Endodermal cell (in vitro differentiated cells): Measurements from ENCODE around the gene SPOPL. TPM values are rescaled to one million over a fixed set of nuclear protein-coding genes. Genes with fewer than 3 reads are reported as not detected.
A peak's percentile ranks its signal among the peaks of the same experiment; 100 is the strongest.
"Not testable (repeated sequence)": the region's sequence is repeated elsewhere in the genome, so short reads cannot be mapped to it uniquely, and the experiment has no call there.

Experiments
- DNase-seq: peaks from one replicate; pipeline ENCODE4 v3.0.0-alpha.2; 2017
- H3K27ac ChIP-seq: 2 replicates; pipeline ENCODE4 v1.5.1; 2013; ENCODE audit warnings: mild to moderate bottlenecking, low read depth, low read length, moderate library complexity
- H3K27me3 ChIP-seq: 2 replicates; pipeline ENCODE4 v1.6.1; 2013; ENCODE audit warnings: mild to moderate bottlenecking, low read length, moderate library complexity; ENCODE audit not compliant: insufficient read depth, control insufficient read depth, poor library complexity, severe bottlenecking
- H3K36me3 ChIP-seq: 2 replicates; pipeline ENCODE4 v1.7.0; 2013; ENCODE audit warnings: mild to moderate bottlenecking, low read length, moderate library complexity; ENCODE audit not compliant: control insufficient read depth, insufficient read depth
- H3K4me1 ChIP-seq: one replicate; pipeline ENCODE4 v1.7.0; 2013; ENCODE audit warnings: low read length; ENCODE audit not compliant: control insufficient read depth, insufficient read depth
- H3K4me3 ChIP-seq: 2 replicates; pipeline ENCODE4 v1.5.1; 2013; ENCODE audit warnings: mild to moderate bottlenecking, low read length, moderate library complexity
- H3K9ac ChIP-seq: 2 replicates; pipeline ENCODE4 v1.6.1; 2013; ENCODE audit warnings: mild to moderate bottlenecking, low read length, moderate library complexity; ENCODE audit not compliant: poor library complexity, severe bottlenecking; ENCODE audit errors: extremely low read depth
- H3K9me3 ChIP-seq: 2 replicates; pipeline ENCODE4 v1.6.1; 2013; ENCODE audit warnings: mild to moderate bottlenecking, low read length, moderate library complexity; ENCODE audit not compliant: control insufficient read depth
- H3K27ac Mint-ChIP-seq: 2 replicates; pipeline ENCODE4 v1.8.0; 2020; ENCODE audit warnings: mixed read lengths
- H3K27me3 Mint-ChIP-seq: 2 replicates; pipeline ENCODE4 v1.8.0; 2021; ENCODE audit warnings: mild to moderate bottlenecking, mixed read lengths; ENCODE audit not compliant: insufficient read depth
- H3K36me3 Mint-ChIP-seq: 2 replicates; pipeline ENCODE4 v1.8.0; 2020; ENCODE audit warnings: low read depth, mixed read lengths
- H3K4me1 Mint-ChIP-seq: 2 replicates; pipeline ENCODE4 v1.8.0; 2020; ENCODE audit warnings: mixed read lengths
- H3K4me3 Mint-ChIP-seq: 2 replicates; pipeline ENCODE4 v1.8.0; 2020; ENCODE audit warnings: mild to moderate bottlenecking, moderate library complexity, mixed read lengths
- H3K9me3 Mint-ChIP-seq: 2 replicates; pipeline ENCODE4 v1.8.0; 2020; ENCODE audit warnings: mild to moderate bottlenecking, mixed read lengths
- WGBS, 2 experiments: methylation state at CpG; one replicate each; pipeline versions ENCODE4 v1.1.5 to v1.1.7; 2013; ENCODE audit warnings: missing lambda C conversion rate in 2 of 2, mixed read lengths in 1 of 2; ENCODE audit not compliant: insufficient coverage in 1 of 2, insufficient read length in 1 of 2; 5-methylcytosine and 5-hydroxymethylcytosine counted together
- total RNA-seq, 2 donors: library from RNA; stranded (reverse); fragmentation: NEBNext Ultra II Directional in 1 of 2; extraction: Animal tissue kit (Norgen Biotek cat#: 25700) in 1 of 2; gene quantifications; 2 replicates in 1 of 2; 3 replicates in 1 of 2; pipeline ENCODE4 v1.2.1, GENCODE V29; 2021
- TF ChIP-seq, protein P1 (sequence below): fragments of 200-600 bp; sonication (generic); conservative IDR thresholded peaks from 2 replicates; pipeline ENCODE4 v1.5.0; 2021; ENCODE audit warnings: antibody characterized with exemption, mild to moderate bottlenecking

SPOPL gene
- total RNA-seq, 2 donors from 2014 or later = 17.4 to 26.9 TPM

DNA sequence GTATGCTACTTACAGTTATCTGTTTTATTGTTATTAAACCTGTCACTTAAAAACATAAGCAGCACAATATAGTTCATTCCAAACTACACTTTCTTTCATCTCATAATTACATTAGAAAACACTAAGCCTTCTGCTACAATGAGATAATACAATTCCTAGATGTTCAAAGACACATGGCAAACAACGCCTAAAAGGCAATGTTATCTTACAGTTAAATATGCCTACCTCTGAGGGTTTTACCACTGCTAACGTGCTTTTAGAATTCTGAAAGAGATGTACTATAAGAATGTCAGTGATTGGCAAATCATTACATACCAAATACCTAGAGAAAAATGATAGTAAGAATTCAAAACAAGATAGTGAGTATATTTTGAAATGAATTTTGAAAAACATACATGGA, 46.8 kb upstream of the SPOPL start:
- WGBS, 2 experiments = 83% methylated on average over 1 of the region's 2 CpGs; no CpG with 5 or more reads in 1 of the 2 experiments
- Histone ChIP-seq H3K4me1 (peaks cover 4% of the 10 kb centered on the region), H3K4me3 (no peak overlapping the region), H3K36me3 (no peaks in the 10 kb centered on the region), H3K27me3 (no peaks in the 10 kb centered on the region), H3K9ac (no peak overlapping the region), H3K9me3 (peaks cover 16% of the 10 kb centered on the region), H3K27ac (no peak overlapping the region)
- H3K36me3 Mint-ChIP-seq = peaks cover 1% of the 10 kb centered on the region
- DNase-seq = no peak
- H3K4me1 Mint-ChIP-seq = peaks cover 13% of the 10 kb centered on the region
- H3K27me3 Mint-ChIP-seq = no peaks in the 10 kb centered on the region
- peaks cover 10% of the 10 kb centered on the region for H3K9me3 Mint-ChIP-seq
- no peak overlapping the region for H3K4me3 Mint-ChIP-seq
- H3K27ac Mint-ChIP-seq = no peak overlapping the region
- TF ChIP-seq, protein P1, sequence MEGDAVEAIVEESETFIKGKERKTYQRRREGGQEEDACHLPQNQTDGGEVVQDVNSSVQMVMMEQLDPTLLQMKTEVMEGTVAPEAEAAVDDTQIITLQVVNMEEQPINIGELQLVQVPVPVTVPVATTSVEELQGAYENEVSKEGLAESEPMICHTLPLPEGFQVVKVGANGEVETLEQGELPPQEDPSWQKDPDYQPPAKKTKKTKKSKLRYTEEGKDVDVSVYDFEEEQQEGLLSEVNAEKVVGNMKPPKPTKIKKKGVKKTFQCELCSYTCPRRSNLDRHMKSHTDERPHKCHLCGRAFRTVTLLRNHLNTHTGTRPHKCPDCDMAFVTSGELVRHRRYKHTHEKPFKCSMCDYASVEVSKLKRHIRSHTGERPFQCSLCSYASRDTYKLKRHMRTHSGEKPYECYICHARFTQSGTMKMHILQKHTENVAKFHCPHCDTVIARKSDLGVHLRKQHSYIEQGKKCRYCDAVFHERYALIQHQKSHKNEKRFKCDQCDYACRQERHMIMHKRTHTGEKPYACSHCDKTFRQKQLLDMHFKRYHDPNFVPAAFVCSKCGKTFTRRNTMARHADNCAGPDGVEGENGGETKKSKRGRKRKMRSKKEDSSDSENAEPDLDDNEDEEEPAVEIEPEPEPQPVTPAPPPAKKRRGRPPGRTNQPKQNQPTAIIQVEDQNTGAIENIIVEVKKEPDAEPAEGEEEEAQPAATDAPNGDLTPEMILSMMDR = no peak

DNA sequence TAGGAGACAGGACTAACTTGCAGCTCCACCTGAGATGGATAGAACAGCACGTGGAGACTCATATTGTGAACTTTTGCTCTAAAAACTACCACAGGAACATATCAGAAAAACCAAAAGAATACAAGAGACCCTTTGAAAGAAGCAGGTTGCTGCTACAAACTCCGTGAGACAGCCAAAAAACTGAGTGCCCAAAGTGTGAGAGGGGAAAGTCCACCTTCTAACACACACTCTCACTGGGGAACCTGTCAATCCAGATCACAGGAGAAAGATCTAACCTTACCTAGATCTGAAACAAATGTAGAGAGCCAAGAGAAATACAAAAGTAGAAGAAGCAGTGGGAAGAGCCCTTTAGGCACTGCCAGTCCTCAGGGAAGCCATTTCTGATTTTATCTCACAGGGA, 46.3 kb upstream of the SPOPL start:
- H3K9me3 ChIP-seq = peaks cover 16% of the 10 kb centered on the region
- DNase-seq = no peak
- TF ChIP-seq, protein P1 = no peak
- Mint-ChIP-seq H3K27me3 (no peaks in the 10 kb centered on the region), H3K27ac (peak overlapping the region; percentile 33), H3K4me1 (peaks cover 13% of the 10 kb centered on the region), H3K4me3 (no peak overlapping the region), H3K36me3 (peaks cover 1% of the 10 kb centered on the region), H3K9me3 (peaks cover 10% of the 10 kb centered on the region)
- no peaks in the 10 kb centered on the region for H3K36me3 ChIP-seq
- peaks cover 4% of the 10 kb centered on the region for H3K4me1 ChIP-seq
- H3K27ac ChIP-seq = no peak overlapping the region
- H3K9ac ChIP-seq = no peak overlapping the region
- 81% methylated on average over 2 of the region's 2 CpGs; no CpG with 5 or more reads in 1 of the 2 experiments for WGBS, 2 experiments
- H3K27me3 ChIP-seq = no peaks in the 10 kb centered on the region
- no peak overlapping the region for H3K4me3 ChIP-seq

DNA sequence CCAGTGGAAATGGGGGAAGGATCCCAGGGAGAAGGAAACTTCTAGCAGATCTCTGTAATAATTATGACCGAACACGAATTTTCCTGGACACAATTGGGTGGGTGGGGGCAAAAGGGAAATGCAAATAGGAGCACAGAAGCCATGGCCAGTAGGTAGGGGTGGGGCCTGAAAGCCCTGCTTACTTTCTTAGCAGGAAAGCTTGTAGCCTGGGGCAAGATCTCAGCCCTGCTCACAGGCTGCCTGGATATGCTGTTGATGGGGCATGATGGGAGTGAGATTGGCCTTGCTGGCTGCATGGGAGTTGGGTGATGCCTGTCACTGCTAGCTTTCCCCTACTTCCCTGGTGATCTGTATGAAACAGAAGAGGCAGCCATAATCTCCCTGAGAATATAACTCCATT, 45.9 kb upstream of the SPOPL start:
- Mint-ChIP-seq H3K27me3 (no peaks in the 10 kb centered on the region), H3K4me1 (peaks cover 13% of the 10 kb centered on the region), H3K4me3 (no peak overlapping the region), H3K9me3 (peaks cover 10% of the 10 kb centered on the region), H3K27ac (peak overlapping the region; percentile 33), H3K36me3 (peaks cover 1% of the 10 kb centered on the region)
- TF ChIP-seq, protein P1 = no peak
- Histone ChIP-seq H3K9me3 (peaks cover 16% of the 10 kb centered on the region), H3K27me3 (no peaks in the 10 kb centered on the region), H3K4me1 (peaks cover 4% of the 10 kb centered on the region), H3K36me3 (no peaks in the 10 kb centered on the region), H3K9ac (no peak overlapping the region), H3K4me3 (no peak overlapping the region), H3K27ac (no peak overlapping the region)
- WGBS, 2 experiments = 94% methylated on average over 2 of the region's 2 CpGs; no CpG with 5 or more reads in 1 of the 2 experiments
- no peak for DNase-seq

DNA sequence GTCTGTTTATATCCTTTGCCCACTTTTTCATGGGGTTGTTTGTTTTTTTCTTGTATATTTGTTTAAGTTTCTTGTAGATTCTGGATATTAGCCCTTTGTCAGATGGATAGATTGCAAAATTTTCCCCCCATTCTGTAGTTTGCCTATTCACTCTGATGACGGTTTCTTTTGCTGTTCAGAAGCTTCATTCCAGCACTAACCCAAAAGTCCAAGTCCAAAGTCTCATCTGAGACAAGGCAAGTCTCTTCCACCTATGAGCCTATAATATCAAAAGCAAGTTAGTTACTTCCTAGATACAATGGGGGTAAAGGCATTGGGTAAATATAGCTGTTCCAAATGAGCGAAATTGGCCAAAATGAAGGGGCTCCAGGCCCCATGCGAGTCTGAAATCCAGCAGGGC, 38.9 kb upstream of the SPOPL start:
- not testable (repeated sequence) for DNase-seq, H3K36me3 Mint-ChIP-seq, H3K27ac Mint-ChIP-seq, H3K4me1 Mint-ChIP-seq, H3K27ac ChIP-seq, H3K9ac ChIP-seq, H3K4me3 ChIP-seq, H3K4me3 Mint-ChIP-seq, H3K27me3 Mint-ChIP-seq, H3K4me1 ChIP-seq, H3K27me3 ChIP-seq, H3K36me3 ChIP-seq
- peaks cover 20% of the 10 kb centered on the region for H3K9me3 ChIP-seq
- 82 to 89% methylated on average over 2 to 3 of the region's 3 CpGs for WGBS, 2 experiments
- H3K9me3 Mint-ChIP-seq = peaks cover 29% of the 10 kb centered on the region
